ENCODE data around the gene SPO11. TPM values are rescaled to one million over a fixed set of nuclear protein-coding genes. Genes with fewer than 3 reads are reported as not detected.

Gene SPO11
- total RNA-seq, 4 donors from 2014 or later: not detected

GRCh38 chr20:57316795-57317201, 12.8 kb upstream of the SPO11 start:
- no peak for TF ChIP-seq POLR2A (IDR thresholded peaks at IDR 0.05)
- Histone ChIP-seq H3K27ac (no peak overlapping the region), H3K36me3 (no peaks in the 10 kb centered on the region), H3K4me3 (no peak overlapping the region), H3K9me3 (no peaks in the 10 kb centered on the region), H3K4me1 (no peaks in the 10 kb centered on the region), H3K27me3 (no peaks in the 10 kb centered on the region)
- no peak for DNase-seq

- Histone ChIP-seq H3K9me3 (no peaks in the 10 kb centered on the region), H3K27ac (no peak overlapping the region), H3K27me3 (no peaks in the 10 kb centered on the region), H3K4me3 (no peak overlapping the region), H3K36me3 (no peaks in the 10 kb centered on the region), H3K4me1 (no peaks in the 10 kb centered on the region)
- TF ChIP-seq, protein P1, sequence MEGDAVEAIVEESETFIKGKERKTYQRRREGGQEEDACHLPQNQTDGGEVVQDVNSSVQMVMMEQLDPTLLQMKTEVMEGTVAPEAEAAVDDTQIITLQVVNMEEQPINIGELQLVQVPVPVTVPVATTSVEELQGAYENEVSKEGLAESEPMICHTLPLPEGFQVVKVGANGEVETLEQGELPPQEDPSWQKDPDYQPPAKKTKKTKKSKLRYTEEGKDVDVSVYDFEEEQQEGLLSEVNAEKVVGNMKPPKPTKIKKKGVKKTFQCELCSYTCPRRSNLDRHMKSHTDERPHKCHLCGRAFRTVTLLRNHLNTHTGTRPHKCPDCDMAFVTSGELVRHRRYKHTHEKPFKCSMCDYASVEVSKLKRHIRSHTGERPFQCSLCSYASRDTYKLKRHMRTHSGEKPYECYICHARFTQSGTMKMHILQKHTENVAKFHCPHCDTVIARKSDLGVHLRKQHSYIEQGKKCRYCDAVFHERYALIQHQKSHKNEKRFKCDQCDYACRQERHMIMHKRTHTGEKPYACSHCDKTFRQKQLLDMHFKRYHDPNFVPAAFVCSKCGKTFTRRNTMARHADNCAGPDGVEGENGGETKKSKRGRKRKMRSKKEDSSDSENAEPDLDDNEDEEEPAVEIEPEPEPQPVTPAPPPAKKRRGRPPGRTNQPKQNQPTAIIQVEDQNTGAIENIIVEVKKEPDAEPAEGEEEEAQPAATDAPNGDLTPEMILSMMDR (IDR thresholded peaks at IDR 0.05): no peak
- no peak for TF ChIP-seq POLR2A (IDR thresholded peaks at IDR 0.05)
- DNase-seq: no peak
These were observed 12.3 kb upstream of the SPO11 start for GRCh38 chr20:57317316-57317788.

DNA sequence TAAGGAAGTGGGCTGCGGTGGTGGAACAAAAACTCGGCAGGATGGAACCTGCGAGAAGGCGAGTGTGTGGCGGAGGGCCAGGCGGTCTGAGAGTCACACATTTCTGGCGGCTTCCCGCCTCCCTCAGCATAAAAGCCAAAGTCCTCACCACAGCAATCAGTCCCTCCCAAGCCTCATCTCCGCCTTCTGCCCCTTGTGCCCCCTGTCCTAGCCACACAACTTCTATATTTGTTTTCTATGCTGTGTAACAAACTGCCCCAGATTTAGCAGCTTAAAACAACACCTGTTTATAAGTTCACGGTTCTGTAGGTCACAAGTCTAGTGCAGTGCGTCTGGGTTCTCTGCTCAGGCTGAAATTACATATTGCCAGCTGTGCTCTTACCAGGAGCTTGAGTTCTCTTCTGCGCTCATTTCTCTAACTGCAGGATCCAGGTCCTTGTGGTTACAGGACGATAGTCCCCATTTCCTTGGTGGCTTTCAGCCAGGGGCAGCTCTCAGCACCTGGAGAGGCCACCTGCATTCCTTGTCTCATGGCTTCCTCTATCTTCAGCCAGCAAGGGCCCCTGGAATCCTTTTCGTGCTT, 11.7 kb upstream of the SPO11 start:
- H3K36me3 ChIP-seq: no peaks in the 10 kb centered on the region
- no peaks in the 10 kb centered on the region for H3K9me3 ChIP-seq
- no peaks in the 10 kb centered on the region for H3K4me1 ChIP-seq
- no peak overlapping the region for H3K27ac ChIP-seq
- DNase-seq: no peak
- TF ChIP-seq, protein P1 (IDR thresholded peaks at IDR 0.05): no peak
- no peak for TF ChIP-seq POLR2A (IDR thresholded peaks at IDR 0.05)
- no peaks in the 10 kb centered on the region for H3K27me3 ChIP-seq
- no peak overlapping the region for H3K4me3 ChIP-seq

- DNase-seq: no peak
- no peak overlapping the region for H3K27ac ChIP-seq
- no peaks in the 10 kb centered on the region for H3K36me3 ChIP-seq
- TF ChIP-seq, protein P1 (IDR thresholded peaks at IDR 0.05): no peak
- no peak for TF ChIP-seq POLR2A (IDR thresholded peaks at IDR 0.05)
- no peaks in the 10 kb centered on the region for H3K27me3 ChIP-seq
- no peak overlapping the region for H3K4me3 ChIP-seq
- no peaks in the 10 kb centered on the region for H3K9me3 ChIP-seq
- H3K4me1 ChIP-seq: no peaks in the 10 kb centered on the region
These were observed 10.0 kb upstream of the SPO11 start for GRCh38 chr20:57319584-57319983.

DNA sequence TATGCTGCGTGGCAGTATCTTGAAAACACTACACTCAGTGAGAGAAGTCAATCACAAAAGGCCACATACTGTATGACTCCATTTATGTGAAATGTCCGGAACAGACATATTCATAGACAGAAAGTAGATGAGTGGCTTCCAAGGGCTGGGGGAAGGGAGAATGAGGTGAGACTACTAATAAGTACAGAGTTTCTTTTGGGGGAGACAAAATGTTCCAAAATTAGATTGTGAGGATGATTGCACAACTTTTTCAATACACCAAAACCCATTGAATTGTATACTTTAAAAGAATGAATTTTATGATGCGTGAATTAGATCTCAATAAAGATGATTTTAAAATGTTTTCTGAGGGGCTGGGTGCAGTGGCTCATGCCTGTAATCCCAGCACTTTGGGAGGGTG, 9.2 kb upstream of the SPO11 start:
- H3K4me3 ChIP-seq: no peak overlapping the region
- no peaks in the 10 kb centered on the region for H3K27me3 ChIP-seq
- H3K36me3 ChIP-seq: no peaks in the 10 kb centered on the region
- no peak overlapping the region for H3K27ac ChIP-seq
- no peaks in the 10 kb centered on the region for H3K4me1 ChIP-seq
- DNase-seq: no peak
- TF ChIP-seq, protein P1 (IDR thresholded peaks at IDR 0.05): no peak
- no peak for TF ChIP-seq POLR2A (IDR thresholded peaks at IDR 0.05)
- no peaks in the 10 kb centered on the region for H3K9me3 ChIP-seq

- Histone ChIP-seq H3K9me3 (no peaks in the 10 kb centered on the region), H3K4me1 (no peaks in the 10 kb centered on the region), H3K4me3 (no peak overlapping the region), H3K27me3 (no peaks in the 10 kb centered on the region), H3K27ac (no peak overlapping the region), H3K36me3 (no peaks in the 10 kb centered on the region)
- no peak for TF ChIP-seq POLR2A (IDR thresholded peaks at IDR 0.05)
- TF ChIP-seq, protein P1 (IDR thresholded peaks at IDR 0.05): no peak
- no peak for DNase-seq
These were observed 8.5 kb upstream of the SPO11 start for GRCh38 chr20:57321142-57321541.

Data from Peyer's patch (tissue), 4 donors.